HG03565 (cell line): ENCODE data around the gene UBE2A.

Experiments used
- ATAC-seq: cut with Tn5 transposase; IDR thresholded peaks from one replicate; pipeline ENCODE4 v1.9.1; 2021; ENCODE audit warnings: mild to moderate bottlenecking, moderate library complexity; ENCODE audit not compliant: unreplicated experiment

UBE2A gene

GRCh38 chrX:119574394-119575266 is at the start of gene UBE2A:
Gene UBE2A, plus strand, starts transcription at chrX:119574563. Its CDS starts 149 bp downstream, at chrX:119574712.
- ATAC-seq: peak; percentile 68

- no peak for ATAC-seq
Observed at GRCh38 chrX:119529345-119530276, 44.8 kb upstream of the UBE2A start.

- no peak for ATAC-seq
Observed at GRCh38 chrX:119537487-119537886, 36.9 kb upstream of the UBE2A start.

- no peak for ATAC-seq
Observed at GRCh38 chrX:119539872-119540271, 34.5 kb upstream of the UBE2A start.

- ATAC-seq: no peak
Observed at GRCh38 chrX:119541188-119541587, 33.2 kb upstream of the UBE2A start.

GRCh38 chrX:119549327-119550016 is 24.9 kb upstream of the UBE2A start:
- no peak for ATAC-seq

- no peak for ATAC-seq
Observed at GRCh38 chrX:119552508-119552907, 21.9 kb upstream of the UBE2A start.

GRCh38 chrX:119565107-119565663 is 9.2 kb upstream of the UBE2A start, which contains the start of gene STEEP1:
Gene STEEP1, minus strand, starts transcription at chrX:119565409. Its CDS starts 54 bp downstream, at chrX:119565355.
- ATAC-seq: peak; percentile 74

GRCh38 chrX:119570351-119570835 is 4.0 kb upstream of the UBE2A start:
- no peak for ATAC-seq

- no peak for ATAC-seq
Observed at GRCh38 chrX:119573222-119573621, 1.1 kb upstream of the UBE2A start.

- peak; percentile 61 for ATAC-seq
Observed at GRCh38 chrX:119573840-119574393, 446 bp upstream of the UBE2A start.

- no peak for ATAC-seq
Observed at GRCh38 chrX:119579414-119579813, 5.1 kb downstream of the UBE2A start.

GRCh38 chrX:119583431-119584059 is 9.2 kb downstream of the UBE2A start:
- ATAC-seq: no peak

GRCh38 chrX:119589810-119590209 is 15.4 kb downstream of the UBE2A start:
- no peak for ATAC-seq

- ATAC-seq: no peak
Observed at GRCh38 chrX:119602701-119603255, 28.4 kb downstream of the UBE2A start.

GRCh38 chrX:119604766-119605463 is 30.6 kb downstream of the UBE2A start:
- no peak for ATAC-seq

- ATAC-seq: no peak
Observed at GRCh38 chrX:119605464-119606279, 31.3 kb downstream of the UBE2A start.
